Left lobe of liver (tissue), 2 donors: ENCODE results near the gene TMEM181. TPM values are rescaled to one million over a fixed set of nuclear protein-coding genes. Genes with fewer than 3 reads are reported as not detected.
"Not testable (repeated sequence)": the region's sequence is repeated elsewhere in the genome, so short reads cannot be mapped to it uniquely, and the experiment has no call there.

ENCODE experiments used
- ATAC-seq: fragments of 200-7000 bp; cut with Tn5 transposase; one replicate; pipeline ENCODE4 v1.9.1; 2020; ENCODE audit warnings: mild to moderate bottlenecking, moderate library complexity
- DNase-seq: peaks from one replicate; pipeline ENCODE4 v3.0.0-alpha.2; 2020; ENCODE audit warnings: low spot score
- total RNA-seq: library from RNA; stranded (reverse); gene quantifications from one replicate; pipeline ENCODE4 v1.2.1, GENCODE V29; 2021
- donor health status: DM: no; HTN: no; CAD: no; lungs with moderate emphysema.
- donor health status: DM: no; HTN: yes; CAD: no.

The TMEM181 gene
- total RNA-seq, 1 donor from 2014 or later, result 12.0 TPM

DNA sequence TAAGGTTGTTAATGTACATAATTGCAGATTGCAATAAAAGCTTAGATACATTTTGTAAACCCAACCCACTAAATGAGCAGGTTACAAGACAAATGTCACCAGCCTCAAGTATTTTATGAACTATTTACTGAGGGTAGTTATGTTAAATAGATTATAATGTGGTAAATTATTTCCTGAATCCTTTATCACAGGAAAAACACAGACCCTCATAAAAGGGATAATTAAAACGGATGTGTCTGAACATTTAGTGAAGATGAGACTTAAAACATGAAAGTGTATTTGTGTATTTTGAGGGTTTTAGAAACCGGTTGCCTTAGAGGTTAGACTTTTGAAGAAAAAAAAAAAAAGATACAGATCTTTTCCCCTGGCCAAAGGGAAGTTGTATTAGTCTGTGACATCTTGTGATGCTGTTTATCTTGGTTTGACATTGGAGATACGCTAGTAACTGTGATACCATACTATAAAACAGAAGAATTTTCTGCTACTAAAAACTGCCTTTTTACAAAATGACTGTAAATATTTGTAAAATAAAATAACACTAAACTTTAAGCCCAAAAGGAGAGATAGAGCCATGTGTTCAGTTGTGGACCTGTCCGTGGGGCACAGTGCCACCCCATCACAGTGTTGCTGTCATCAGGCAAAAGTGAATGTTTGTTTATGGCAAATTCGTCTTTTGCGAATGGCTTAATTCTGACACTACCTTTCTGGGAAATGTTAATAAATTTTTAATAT lies 75.0 kb downstream of the TMEM181 start:
- ATAC-seq, result no peak
- no peak for DNase-seq

DNA sequence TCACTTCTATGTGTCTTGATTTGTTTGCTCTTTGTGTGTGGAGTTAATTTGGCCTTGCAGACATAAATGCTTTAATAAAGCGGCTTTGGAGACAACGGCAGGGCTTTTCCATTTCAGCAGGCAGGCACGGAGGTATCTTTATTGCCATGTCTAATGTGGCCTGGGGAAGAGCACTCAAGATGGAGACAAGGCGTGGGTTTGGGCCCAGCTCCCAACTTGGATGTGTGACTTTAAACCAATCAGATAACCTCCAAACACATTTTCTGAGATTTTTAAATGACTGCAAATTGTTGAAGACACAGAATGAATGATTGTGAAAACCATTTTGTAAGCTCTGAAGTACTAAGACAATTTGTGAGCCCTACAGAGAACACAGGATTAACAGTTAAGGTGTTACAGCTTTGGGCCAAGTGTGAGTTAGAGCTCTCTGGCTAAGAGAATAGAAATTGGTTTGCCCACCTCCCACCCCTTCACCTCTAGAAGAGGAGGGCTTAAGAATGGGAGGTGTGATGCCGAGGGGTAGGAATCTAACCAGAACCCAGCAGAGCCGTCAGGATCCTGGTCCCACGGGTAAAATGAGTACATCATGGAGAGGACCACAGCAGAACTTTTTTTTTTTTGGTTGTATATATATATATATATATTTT lies 75.7 kb downstream of the TMEM181 start:
- ATAC-seq (no peak), DNase-seq (no peak)

DNA sequence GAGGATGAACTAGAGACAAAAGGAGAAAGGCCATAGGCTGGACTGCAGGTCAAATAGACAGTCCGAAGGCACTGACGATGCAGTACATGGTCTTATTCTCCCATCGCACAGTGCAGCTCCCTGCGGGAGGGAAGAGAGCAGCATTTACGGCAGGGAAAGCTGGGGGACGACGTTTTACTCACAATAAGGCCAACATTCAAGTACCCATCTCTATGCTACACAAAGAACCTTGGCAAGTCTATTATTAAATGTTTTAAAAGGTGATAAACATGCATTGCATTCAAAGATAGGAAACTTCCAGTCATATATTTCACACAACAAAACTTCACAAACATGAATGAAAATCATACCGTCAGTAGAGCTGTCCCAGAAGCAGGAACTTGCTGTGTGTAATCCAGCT lies 76.9 kb downstream of the TMEM181 start:
- no peak for DNase-seq
- ATAC-seq, result no peak

DNA sequence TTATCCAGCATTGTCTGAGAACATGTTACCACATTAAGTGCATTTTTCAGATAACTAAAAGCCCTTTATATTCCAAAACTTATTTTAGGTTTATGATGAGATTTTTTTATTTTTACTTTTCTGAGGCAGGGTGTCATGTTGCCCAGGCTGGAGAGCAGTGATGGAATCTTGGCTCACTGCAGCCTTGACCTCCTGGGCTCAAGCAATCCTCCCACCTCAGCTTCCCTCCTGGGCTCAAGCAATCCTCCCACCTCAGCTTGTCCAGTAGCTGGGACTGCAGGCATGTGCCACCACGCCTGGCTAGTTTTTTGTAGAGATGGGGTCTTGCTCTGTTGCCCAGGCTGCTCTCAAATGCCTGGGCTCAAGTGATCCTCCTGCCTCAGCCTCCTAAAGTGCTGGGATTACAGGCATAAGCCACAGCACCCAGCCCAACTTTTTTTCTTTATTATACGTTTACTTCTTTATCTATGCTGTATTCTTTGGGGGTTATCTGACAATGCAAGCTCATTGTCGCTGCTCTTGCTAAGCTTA lies 78.5 kb downstream of the TMEM181 start:
- no peak for ATAC-seq
- DNase-seq, result no peak

DNA sequence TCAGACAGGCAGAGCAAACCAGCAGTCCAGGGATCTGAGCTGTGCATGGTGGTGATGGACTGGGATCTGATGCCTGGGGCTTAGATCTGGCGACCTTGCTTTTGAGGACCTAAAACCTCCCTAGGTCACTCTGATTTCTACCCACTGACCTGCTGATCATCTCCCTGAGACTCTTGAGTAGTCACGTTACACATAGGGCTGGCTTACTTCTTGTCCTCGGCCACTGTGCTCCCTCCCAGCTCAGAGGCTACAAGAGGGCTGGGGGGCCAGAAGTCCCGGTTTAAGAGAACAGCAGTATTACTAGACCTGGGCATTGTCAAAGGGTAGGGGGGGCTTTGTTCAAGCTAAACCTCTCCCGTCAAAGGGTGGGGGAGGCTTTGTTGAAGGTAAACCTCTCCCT lies 79.2 kb downstream of the TMEM181 start:
- no peak for ATAC-seq
- DNase-seq, result no peak

DNA sequence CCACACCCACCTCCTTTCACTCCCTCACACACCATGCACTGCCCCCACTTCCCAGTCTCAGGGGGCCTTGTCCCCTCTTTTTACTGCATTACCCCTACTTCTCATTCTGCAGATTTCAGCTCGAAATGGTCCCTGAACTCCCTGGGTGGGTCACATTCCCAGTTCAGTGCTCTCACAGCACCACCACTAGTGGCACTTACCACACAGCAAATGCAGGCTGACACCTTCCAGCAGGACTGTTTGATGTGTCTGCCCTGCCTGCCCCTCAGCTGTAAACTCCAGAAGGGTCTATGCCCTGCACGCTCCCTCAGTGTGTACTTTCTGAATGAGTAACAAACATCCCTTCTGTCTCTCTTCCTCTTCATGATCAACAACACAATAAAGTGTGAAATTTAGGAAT lies 80.6 kb downstream of the TMEM181 start:
- ATAC-seq, result no peak
- DNase-seq, result no peak

DNA sequence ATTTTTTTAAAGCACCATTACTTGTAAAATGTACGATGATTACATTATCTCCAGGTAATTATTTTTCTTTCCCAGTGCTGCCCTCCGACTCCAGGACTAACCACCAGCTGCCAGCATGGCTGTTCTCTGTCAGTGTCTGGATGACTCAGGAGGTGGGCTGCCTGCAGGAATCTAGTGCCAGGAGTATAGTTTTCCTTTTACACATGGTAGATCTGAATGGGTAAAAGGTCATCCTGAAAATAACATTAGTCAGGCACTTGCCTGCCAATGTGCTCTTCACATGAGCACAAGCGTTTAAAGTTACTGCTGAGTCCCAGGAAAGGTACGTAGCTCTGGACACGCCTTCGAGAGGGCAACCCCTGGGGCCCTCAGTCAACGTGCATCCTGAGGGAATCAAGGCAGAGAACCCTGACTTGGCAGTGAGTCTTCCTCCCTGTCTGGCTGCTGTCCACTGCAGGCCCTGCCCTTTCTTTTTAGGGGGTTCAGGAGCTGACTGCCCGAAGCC lies 82.3 kb downstream of the TMEM181 start:
- DNase-seq, result no peak
- ATAC-seq, result no peak

DNA sequence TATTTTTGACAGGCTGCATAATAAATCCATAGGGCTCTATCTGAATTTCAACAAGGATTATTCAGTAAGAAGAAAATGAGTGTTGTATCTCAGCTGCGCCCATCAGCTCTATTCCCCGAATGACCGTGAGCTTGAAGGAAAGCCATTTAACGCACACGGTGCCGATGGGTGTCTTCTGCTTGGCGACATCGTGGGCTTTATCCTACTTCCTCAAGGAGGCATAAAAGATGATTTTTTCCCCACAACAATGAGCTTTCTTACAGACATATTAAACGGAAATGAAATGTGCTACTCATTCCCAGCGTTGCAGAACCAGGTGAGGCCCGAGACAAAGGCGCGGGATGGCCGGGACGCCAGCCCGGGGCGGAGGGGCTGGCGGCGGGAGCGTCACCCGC lies 83.9 kb downstream of the TMEM181 start:
- DNase-seq (no peak), ATAC-seq (no peak)

DNA sequence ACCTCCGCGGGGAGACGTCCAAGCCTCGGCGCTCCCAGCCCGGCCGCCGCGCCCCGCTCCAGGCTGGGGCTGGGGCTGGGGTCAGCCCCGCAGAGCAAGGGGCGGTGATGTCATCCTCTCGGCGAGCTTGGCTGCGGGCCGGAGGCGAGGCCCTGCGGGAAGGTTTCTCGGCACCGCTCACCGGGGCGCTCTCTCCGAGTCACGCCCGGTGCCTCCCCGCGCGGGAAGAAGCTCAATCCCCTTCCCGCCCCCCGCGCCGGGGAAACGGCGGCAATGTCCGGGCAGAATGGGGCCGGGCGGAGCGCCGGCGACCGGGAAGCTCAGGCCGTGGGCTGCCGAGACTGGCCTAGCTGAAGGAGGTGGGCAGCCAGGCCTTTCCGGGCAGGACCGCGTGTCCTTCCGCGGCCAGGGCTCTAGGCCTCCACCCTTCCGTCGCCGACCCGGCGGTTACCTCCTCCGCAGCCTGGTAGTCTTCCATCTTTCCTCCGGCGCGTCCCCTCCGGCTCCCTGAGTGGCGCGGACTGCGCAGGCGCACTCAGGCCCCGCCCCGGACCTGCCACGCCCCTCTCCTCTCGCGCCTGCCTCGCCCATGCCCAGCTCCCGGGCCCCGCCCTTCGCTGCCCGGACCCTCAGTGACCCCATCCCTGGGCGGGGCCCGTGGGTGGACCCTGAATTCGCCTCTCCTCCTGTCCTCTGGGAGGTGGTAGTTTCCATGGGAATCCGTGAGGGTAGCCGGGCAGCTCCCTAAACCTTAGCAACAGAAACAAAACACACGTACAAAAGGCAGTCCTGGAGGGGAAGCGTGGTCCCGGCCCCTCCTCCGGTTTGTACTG lies 84.6 kb downstream of the TMEM181 start, which contains the start of gene DYNLT1:
TSS of gene DYNLT1 (minus strand) at position 513 of the 833 bp plus-strand sequence. CDS start at position 478, 35 bp downstream.
- peak; percentile 97 for ATAC-seq
- DNase-seq, result peak; percentile 96

DNA sequence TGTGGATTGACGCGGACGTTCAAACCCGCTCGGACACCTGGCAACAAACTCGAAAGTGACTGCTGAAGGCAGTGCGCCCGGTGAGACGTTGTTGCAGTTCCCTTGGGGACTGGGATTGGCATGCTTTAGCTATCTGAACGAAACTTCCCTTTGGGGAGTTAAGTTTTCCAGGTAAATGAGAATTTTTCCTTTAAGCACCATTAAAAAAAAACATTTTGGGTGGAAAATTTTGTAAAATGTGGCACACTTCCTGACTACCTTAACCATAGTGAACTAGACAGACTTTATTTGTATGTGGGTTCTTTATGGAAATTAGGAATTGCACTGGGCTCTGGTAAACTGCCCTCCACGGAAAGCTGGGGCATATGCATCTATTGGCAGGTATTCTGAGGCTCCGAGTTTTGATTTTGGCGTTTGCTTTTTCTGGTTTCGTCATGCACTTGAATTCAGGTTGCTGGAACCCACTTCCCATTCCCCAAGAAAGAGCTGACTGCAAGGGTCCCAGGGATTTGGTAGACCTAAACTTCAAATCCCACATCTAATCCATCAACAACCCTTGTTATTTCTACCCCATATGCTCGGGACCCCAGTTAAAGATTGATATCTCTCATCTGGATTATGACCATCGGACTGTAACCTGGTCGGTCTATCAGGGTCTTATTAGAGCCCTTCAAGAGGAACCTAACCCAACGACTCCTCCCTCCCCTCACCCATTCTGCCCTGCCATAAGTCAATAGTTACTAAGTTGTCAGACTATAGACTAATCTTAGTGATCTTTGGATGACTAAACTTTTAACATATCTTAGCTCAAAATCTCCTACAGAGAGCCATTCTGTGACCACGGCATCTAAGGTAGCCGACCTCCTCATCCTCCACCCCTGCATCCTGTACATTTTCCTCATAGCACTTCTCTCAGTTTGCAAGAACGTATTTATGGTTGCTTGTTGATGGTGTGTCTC lies 85.5 kb downstream of the TMEM181 start:
- DNase-seq (peak; percentile 34), ATAC-seq (no peak)

DNA sequence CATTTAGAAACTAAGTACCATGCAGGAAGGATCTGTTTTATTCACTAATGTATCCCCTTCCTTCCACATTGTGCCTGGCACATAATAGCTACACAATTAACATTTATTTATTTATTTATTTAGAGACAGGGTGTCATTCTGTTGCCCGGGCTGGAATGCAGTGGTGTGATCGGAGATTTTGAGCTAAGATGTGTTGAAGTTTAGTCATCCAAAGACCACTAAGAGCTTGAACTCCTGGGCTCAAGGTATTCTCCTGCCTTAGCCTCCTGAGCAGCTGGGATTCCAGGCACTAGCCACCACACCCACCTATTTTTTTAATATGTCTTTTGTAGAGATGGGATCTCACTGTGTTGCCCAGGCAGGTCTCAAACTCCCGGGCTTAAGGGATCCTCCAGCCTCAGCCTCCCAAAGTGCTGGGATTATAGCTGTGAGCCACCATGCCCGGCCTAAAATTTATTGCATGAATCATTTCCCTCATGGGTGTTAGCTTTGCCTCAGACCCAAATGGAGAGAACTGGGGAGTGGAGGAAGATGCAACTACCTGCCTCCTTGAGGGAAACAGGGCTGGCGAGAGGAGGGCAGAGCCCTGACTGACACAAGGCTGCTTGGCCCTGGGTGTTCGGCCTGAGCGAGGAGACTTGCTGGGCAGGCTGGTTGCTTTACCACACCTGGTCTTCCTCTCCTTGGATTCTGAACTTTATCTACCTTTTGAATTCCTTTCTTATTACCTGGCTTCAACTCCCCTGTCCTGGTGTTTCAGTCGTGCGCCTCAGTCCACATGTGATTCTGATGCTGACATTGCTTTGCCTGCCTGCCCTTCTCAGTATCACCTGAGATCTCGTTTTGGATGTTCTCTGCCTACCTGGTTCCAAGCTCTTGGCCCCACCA lies 86.4 kb downstream of the TMEM181 start:
- no peak for ATAC-seq

DNA sequence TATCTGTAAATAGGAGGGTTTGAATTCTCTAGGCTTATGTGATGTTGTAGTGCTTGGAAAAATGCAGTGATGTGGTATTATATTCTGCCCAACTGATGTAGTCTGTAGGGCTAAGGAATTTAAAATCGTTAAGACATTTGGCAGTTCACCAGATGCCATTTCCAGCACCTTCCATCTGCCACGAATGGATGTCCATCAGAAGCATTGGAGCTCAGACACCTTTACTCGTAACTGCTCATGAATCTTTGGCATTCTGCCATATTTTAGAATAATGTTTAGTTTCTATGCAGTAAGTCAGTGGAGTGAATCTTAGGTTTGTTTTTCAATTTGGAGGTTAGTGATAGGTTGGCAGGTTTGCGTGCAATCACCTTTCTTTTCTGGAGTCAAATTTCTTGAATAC lies 87.6 kb downstream of the TMEM181 start:
- ATAC-seq, result no peak

More for the DNA sequence above, 86.4 kb downstream of the TMEM181 start:
- DNase-seq, result peak; percentile 39

DNA sequence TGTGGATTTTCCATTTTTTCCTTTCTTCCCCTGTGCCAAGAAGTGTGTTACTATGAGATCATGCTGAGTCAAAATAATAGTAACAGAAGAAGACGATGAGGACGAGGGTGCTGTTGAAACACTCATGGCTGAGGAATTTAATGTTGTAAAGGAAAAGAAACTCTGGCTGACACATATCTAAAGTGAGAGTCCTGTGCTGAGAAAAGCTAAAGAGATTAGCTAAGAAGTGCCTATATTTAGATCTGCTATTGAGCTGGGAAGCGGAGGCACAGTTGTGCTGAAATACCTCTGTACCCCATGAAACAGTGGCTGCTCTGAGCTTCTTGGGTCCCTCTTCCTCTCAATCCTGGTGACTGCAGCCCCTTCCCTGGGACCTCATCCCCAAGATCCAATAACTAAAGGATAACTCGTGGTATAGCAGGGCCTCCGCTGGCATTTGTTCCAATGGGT lies 88.8 kb downstream of the TMEM181 start:
- DNase-seq, result peak; percentile 29
- ATAC-seq, result no peak

More for the DNA sequence above, 87.6 kb downstream of the TMEM181 start:
- DNase-seq, result no peak

DNA sequence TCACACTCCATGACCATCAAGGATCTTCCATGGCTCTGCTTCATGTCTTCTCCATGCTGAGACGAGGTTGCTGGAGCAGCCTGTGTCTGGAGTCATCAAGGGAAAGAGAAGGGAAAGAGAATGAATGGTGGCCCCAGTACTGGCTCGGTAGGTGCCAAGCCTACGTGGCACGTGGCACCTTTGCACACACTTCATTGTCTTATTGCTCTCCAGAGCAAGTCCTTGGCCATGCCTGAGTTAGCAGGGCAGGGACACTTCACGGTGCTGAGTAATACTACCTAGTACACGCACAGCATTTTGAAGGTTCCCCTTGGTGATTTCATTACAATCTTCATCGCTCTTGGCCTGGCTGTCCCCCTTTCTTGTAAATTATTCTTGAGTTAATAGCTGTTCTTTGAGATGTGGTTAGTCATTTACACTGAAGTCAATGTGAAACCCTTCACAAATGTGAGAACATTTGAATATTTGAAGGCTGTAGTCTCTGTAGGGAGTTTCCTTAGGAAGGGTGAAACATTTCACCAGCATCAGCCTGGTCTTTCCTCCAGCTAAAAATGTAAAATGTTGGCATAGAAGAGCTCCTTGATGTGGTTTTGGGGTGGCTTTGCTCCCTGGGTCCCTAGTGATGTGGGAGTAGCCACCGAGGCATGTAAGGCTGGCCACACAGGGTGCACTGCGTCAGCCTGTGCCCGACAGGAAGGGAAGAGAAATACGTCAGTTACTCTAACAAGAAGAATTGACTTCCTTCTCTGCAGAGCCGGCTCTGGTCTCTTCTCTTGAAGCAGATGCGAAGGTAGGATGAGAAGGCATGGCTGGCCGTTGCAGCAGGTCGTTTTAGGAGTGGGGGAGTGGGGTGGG lies 89.6 kb downstream of the TMEM181 start, which contains the start of gene SYTL3:
TSS of gene SYTL3 (plus strand) at position 766 of the 855 bp plus-strand sequence. CDS start 13,215 bp downstream, outside the sequence.
- peak; percentile 51 for DNase-seq
- ATAC-seq, result peak; percentile 36

DNA sequence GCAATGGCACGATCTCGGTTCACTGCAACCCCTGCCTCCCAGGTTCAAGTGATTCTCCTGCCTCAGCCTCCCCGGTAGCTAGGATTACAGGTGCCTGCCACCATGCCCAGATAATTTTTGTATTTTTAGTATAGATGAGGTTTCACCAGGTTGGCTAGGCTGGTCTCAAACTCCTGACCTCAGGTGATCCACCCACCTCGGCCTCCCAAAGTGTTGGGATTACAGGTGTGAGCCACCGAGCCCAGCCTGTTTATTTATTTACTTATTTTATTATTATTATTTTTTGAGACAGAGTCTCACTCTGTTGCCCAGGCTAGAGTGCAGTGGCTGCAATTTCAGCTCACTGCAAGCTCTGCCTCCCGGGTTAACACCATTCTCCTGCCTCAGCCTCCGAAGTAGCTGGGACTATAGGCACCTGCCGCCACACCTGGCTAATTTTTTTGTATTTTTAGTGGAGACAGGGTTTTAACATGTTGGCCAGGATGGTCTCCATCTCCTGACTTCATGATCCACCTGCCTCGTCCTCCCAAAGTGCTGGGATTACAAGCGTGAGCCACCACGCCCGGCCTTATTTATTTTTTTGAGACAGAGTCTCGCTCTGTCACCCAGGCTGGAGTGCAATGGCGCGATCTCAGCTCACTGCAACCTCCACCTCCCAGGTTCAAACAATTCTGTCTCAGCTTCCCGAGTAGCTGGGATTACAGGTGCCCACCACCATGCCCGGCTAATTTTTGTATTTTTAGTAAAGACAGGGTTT lies 92.3 kb downstream of the TMEM181 start:
- DNase-seq, result peak; percentile 28
- ATAC-seq, result not testable (repeated sequence)

DNA sequence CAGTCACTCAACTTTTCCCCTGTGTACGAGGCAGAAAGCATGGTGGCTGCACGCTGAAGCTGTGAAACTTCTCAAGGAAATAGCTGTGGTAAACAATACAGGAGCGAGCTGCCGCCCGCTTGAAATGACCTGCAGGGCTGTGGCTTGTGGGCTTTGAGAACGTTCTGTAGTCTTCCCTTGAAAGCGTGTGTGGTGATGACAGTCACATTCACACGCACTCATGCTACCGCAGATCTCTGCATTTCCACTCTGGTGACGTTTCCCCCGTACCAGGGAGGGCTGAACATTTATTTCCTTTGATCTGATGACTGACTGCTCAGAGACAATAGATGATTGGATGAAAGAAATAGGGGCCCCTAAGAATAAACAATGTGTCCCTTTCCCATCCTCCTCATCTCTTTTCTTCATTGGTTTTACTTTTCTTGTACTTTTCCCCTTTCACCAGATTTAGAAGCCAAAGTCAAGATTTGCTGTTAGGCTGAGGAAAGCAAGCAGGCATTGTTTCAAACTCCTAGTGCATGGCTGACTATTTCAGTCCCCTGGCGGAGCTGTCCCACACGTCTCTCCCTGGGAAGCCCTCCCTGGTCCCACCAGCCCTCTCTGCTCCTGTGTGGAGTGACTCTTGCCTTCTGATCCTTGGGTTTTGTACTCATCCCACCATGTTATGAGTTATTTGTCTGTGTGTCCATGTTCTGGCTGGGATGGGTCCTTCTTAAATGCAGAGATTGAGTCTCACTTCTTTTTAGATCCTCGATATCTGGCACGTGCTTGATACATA lies 93.9 kb downstream of the TMEM181 start:
- ATAC-seq (no peak), DNase-seq (no peak)
